Activated CD4-positive, alpha-beta T cell treated with anti-CD3 and anti-CD28 coated beads for 4 hours (primary cell): ENCODE measurements around the gene AUTS2.
"Not testable (repeated sequence)": the region's sequence is repeated elsewhere in the genome, so short reads cannot be mapped to it uniquely, and the experiment has no call there.

ENCODE experiments used
- DNase-seq, 2 donors: peaks; one replicate each; pipeline ENCODE4 v3.0.0-alpha.2; 2020

AUTS2 gene

GRCh38 chr7:69768986-69769595, 170.8 kb downstream of the AUTS2 start:
- DNase-seq: no peak

- DNase-seq: no peak
Measured at GRCh38 chr7:69769826-69770225, 171.6 kb downstream of the AUTS2 start.

- no peak for DNase-seq
Measured at GRCh38 chr7:69770613-69771012, 172.3 kb downstream of the AUTS2 start.

GRCh38 chr7:69772718-69773436, 174.6 kb downstream of the AUTS2 start:
- DNase-seq: no peak

GRCh38 chr7:69773535-69774225, 175.4 kb downstream of the AUTS2 start:
- no peak for DNase-seq

GRCh38 chr7:69775231-69775771, 177.0 kb downstream of the AUTS2 start:
- DNase-seq: no peak

GRCh38 chr7:69776611-69777010, 178.3 kb downstream of the AUTS2 start:
- no peak for DNase-seq

GRCh38 chr7:69778138-69778537, 179.9 kb downstream of the AUTS2 start:
- DNase-seq: no peak

GRCh38 chr7:69780379-69780778, 182.1 kb downstream of the AUTS2 start:
- no peak for DNase-seq

- DNase-seq: no peak
Measured at GRCh38 chr7:69781412-69781846, 183.2 kb downstream of the AUTS2 start.

GRCh38 chr7:69782917-69783684, 184.8 kb downstream of the AUTS2 start:
- DNase-seq: no peak

GRCh38 chr7:69786130-69786529, 187.9 kb downstream of the AUTS2 start:
- not testable (repeated sequence) for DNase-seq

GRCh38 chr7:69786730-69787395, 188.6 kb downstream of the AUTS2 start:
- DNase-seq: no peak

- DNase-seq: no peak
Measured at GRCh38 chr7:69787736-69788431, 189.6 kb downstream of the AUTS2 start.

- DNase-seq: no peak
Measured at GRCh38 chr7:69789563-69789962, 191.3 kb downstream of the AUTS2 start.

- DNase-seq: no peak
Measured at GRCh38 chr7:69790977-69791724, 192.9 kb downstream of the AUTS2 start.

- DNase-seq: no peak
Measured at GRCh38 chr7:69791739-69792138, 193.5 kb downstream of the AUTS2 start.

- DNase-seq: no peak
Measured at GRCh38 chr7:69795932-69796331, 197.7 kb downstream of the AUTS2 start.

- no peak for DNase-seq
Measured at GRCh38 chr7:69796416-69796815, 198.1 kb downstream of the AUTS2 start.

- no peak for DNase-seq
Measured at GRCh38 chr7:69799048-69799697, 200.9 kb downstream of the AUTS2 start.
